Thymus (tissue), 11 donors: ENCODE data around the gene CXorf66. TPM values are rescaled to one million over a fixed set of nuclear protein-coding genes. Genes with fewer than 3 reads are reported as not detected.
"Not testable (repeated sequence)": the region's sequence is repeated elsewhere in the genome, so short reads cannot be mapped to it uniquely, and the experiment has no call there.

Experiments
- DNase-seq, 9 donors: peaks; one replicate each; pipeline ENCODE4 v3.0.0-alpha.2; 2013; ENCODE audit warnings: low spot score in 9 of 9, low read depth in 6 of 9, missing footprints in 1 of 9
- H3K27ac ChIP-seq, 2 donors: one replicate each; pipeline ENCODE4 v1.5.1; 2013; ENCODE audit warnings: control low read depth in 1 of 2, low read depth in 1 of 2, low read length in 1 of 2, mild to moderate bottlenecking in 1 of 2, moderate library complexity in 1 of 2
- H3K27me3 ChIP-seq, 2 donors: one replicate each; pipeline ENCODE4 v1.5.1; 2013; ENCODE audit warnings: low read length in 1 of 2; ENCODE audit not compliant: control insufficient read depth in 2 of 2, insufficient read depth in 1 of 2
- H3K36me3 ChIP-seq, 2 donors: one replicate each; pipeline ENCODE4 v1.5.1; 2013; ENCODE audit warnings: low read length in 1 of 2, mild to moderate bottlenecking in 1 of 2, moderate library complexity in 1 of 2; ENCODE audit not compliant: control insufficient read depth in 2 of 2, insufficient read depth in 2 of 2
- H3K4me1 ChIP-seq, 2 donors: one replicate each; pipeline ENCODE4 v1.5.1; 2013; ENCODE audit warnings: low read length in 2 of 2; ENCODE audit not compliant: control insufficient read depth in 2 of 2, insufficient read depth in 2 of 2
- H3K4me3 ChIP-seq, 2 donors: one replicate each; pipeline ENCODE4 v1.5.1; 2013; ENCODE audit warnings: low read length in 2 of 2, control low read depth in 1 of 2, mild to moderate bottlenecking in 1 of 2
- H3K9me3 ChIP-seq, 2 donors: one replicate each; pipeline ENCODE4 v1.5.1; 2013; ENCODE audit warnings: low read length in 1 of 2, mild to moderate bottlenecking in 1 of 2; ENCODE audit not compliant: control insufficient read depth in 2 of 2, insufficient read depth in 1 of 2
- WGBS: extraction: QIAGEN DNeasy Blood & Tissue Kit; methylation state at CpG from one replicate; pipeline ENCODE4 v1.1.7; 2013; 5-methylcytosine and 5-hydroxymethylcytosine counted together
- polyA plus RNA-seq: library from polyadenylated mRNA; stranded (reverse); fragments of 200-250 nt; gene quantifications from one replicate; pipeline ENCODE4 v1.2.3, GENCODE V29; 2013
- total RNA-seq: library from RNA; stranded (reverse); fragments of 120-200 nt; gene quantifications from one replicate; pipeline ENCODE4 v1.2.4, GENCODE V29; 2013
- donor health status: healthy.

Gene CXorf66
- total and polyA plus RNA-seq, 2 donors = not detected

- not testable (repeated sequence) for H3K4me1 ChIP-seq, H3K9me3 ChIP-seq, H3K36me3 ChIP-seq, H3K27ac ChIP-seq, DNase-seq, H3K27me3 ChIP-seq, H3K4me3 ChIP-seq
- WGBS = 77% methylated on average over 3 of the region's 3 CpGs
Measured at GRCh38 chrX:139966159-139966558, 838 bp upstream of the CXorf66 start.

GRCh38 chrX:139961091-139961490, 4.2 kb downstream of the CXorf66 start:
- WGBS = 83% methylated on average over 2 of the region's 2 CpGs
- H3K9me3 ChIP-seq, H3K36me3 ChIP-seq, H3K27me3 ChIP-seq, H3K27ac ChIP-seq, DNase-seq, H3K4me1 ChIP-seq, H3K4me3 ChIP-seq: not testable (repeated sequence)

- no peaks in the 10 kb centered on the region for H3K9me3 ChIP-seq
- H3K36me3 ChIP-seq = no peaks in the 10 kb centered on the region
- 93% methylated on average over 3 of the region's 3 CpGs for whole genome bisulfite sequencing
- H3K27me3 ChIP-seq = no peaks in the 10 kb centered on the region
- no peaks in the 10 kb centered on the region for H3K4me1 ChIP-seq
- no peak for DNase-seq
- no peak overlapping the region for H3K4me3 ChIP-seq
- no peak overlapping the region for H3K27ac ChIP-seq
Measured at GRCh38 chrX:139949703-139950102, 15.6 kb downstream of the CXorf66 start.

GRCh38 chrX:139945075-139945474, 20.2 kb downstream of the CXorf66 start:
- no peaks in the 10 kb centered on the region for H3K4me1 ChIP-seq

GRCh38 chrX:139936259-139936658, 29.1 kb downstream of the CXorf66 start:
- Histone ChIP-seq H3K27me3 (no peaks in the 10 kb centered on the region), H3K27ac (peak overlapping the region in 1 of 2 donors; percentile 43), H3K36me3 (no peaks in the 10 kb centered on the region), H3K9me3 (no peaks in the 10 kb centered on the region), H3K4me1 (peaks cover 0 to 5% of the 10 kb centered on the region in 2 donors), H3K4me3 (no peak overlapping the region)
- peak in 4 of 9 donors; percentile 1 to 35 (median 10) for DNase-seq

More at GRCh38 chrX:139945075-139945474, 20.2 kb downstream of the CXorf66 start:
- no peak overlapping the region for H3K27ac ChIP-seq
- no peak for DNase-seq
- H3K4me3 ChIP-seq = no peak overlapping the region
- no peaks in the 10 kb centered on the region for H3K36me3 ChIP-seq
- WGBS = 94% methylated on average over 3 of the region's 3 CpGs
- no peaks in the 10 kb centered on the region for H3K9me3 ChIP-seq
- no peaks in the 10 kb centered on the region for H3K27me3 ChIP-seq

- no peak for DNase-seq
- H3K4me1 ChIP-seq = peaks cover 2 to 7% of the 10 kb centered on the region in 2 donors
- H3K27ac ChIP-seq = peak overlapping the region; percentile 70 to 86
- H3K36me3 ChIP-seq = no peaks in the 10 kb centered on the region
- no peaks in the 10 kb centered on the region for H3K9me3 ChIP-seq
- H3K4me3 ChIP-seq = peak overlapping the region; percentile 63 to 69
- no peaks in the 10 kb centered on the region for H3K27me3 ChIP-seq
- 85% methylated on average over 15 of the region's 15 CpGs for WGBS
Measured at GRCh38 chrX:139933904-139934303, 31.4 kb downstream of the CXorf66 start.

- no peaks in the 10 kb centered on the region for H3K9me3 ChIP-seq
- peak; percentile 47 to 89 (median 70) for DNase-seq
- no peaks in the 10 kb centered on the region for H3K27me3 ChIP-seq
- peak within 1 kb of the TSS; percentile 63 to 69 for H3K4me3 ChIP-seq
- WGBS = 2% methylated on average over 52 of the region's 52 CpGs
- peak within 1 kb of the TSS; percentile 94 to 98 for H3K27ac ChIP-seq
- peaks cover 2 to 7% of the 10 kb centered on the region in 2 donors for H3K4me1 ChIP-seq
- H3K36me3 ChIP-seq = no peaks in the 10 kb centered on the region
Measured at GRCh38 chrX:139932901-139933796, 32.2 kb downstream of the CXorf66 start, which contains the start of gene ATP11C. TSS of gene ATP11C (minus strand) at chrX:139933053. CDS start at chrX:139932042, 1,011 bp downstream.

GRCh38 chrX:139932073-139932900, 33.0 kb downstream of the CXorf66 start:
- peak in 5 of 9 donors; percentile 9 to 28 (median 18) for DNase-seq
- Histone ChIP-seq H3K4me1 (peaks cover 2 to 7% of the 10 kb centered on the region in 2 donors), H3K4me3 (peak overlapping the region; percentile 63 to 69), H3K36me3 (no peaks in the 10 kb centered on the region), H3K9me3 (no peaks in the 10 kb centered on the region), H3K27me3 (no peaks in the 10 kb centered on the region), H3K27ac (peak overlapping the region; percentile 94 to 98)
- WGBS = 1% methylated on average over 96 of the region's 109 CpGs

- H3K36me3 ChIP-seq = no peaks in the 10 kb centered on the region
- WGBS = under 1% methylated on average over 31 of the region's 33 CpGs
- no peaks in the 10 kb centered on the region for H3K27me3 ChIP-seq
- peak in 4 of 9 donors; percentile 0 to 35 (median 10) for DNase-seq
- no peaks in the 10 kb centered on the region for H3K9me3 ChIP-seq
- H3K27ac ChIP-seq = no peak overlapping the region
- peaks cover 2 to 7% of the 10 kb centered on the region in 2 donors for H3K4me1 ChIP-seq
- H3K4me3 ChIP-seq = peak overlapping the region; percentile 62 to 69
Measured at GRCh38 chrX:139931646-139932072, 33.7 kb downstream of the CXorf66 start.
